Motor neuron (in vitro differentiated cells): ENCODE results near the gene TBXT. TPM values are rescaled to one million over a fixed set of nuclear protein-coding genes. Genes with fewer than 3 reads are reported as not detected.
"Not testable (repeated sequence)": the region's sequence is repeated elsewhere in the genome, so short reads cannot be mapped to it uniquely, and the experiment has no call there.

Experiments
- ATAC-seq, 8 experiments: fragments of 200-7000 bp; cut with Tn5 transposase; replicated peaks in 6 of 8; 2 replicates each; pipeline ENCODE4 v1.8.0; 2021; ENCODE audit warnings: mild to moderate bottlenecking in 8 of 8, moderate library complexity in 8 of 8
- H3K27ac ChIP-seq, 2 donors: fragments of 250-450 bp; sonication (Bioruptor Pico); 2 replicates each; pipeline ENCODE4 v1.9.0; 2021; ENCODE audit warnings: antibody characterized with exemption in 2 of 2, mild to moderate bottlenecking in 2 of 2, moderate library complexity in 1 of 2
- H3K4me1 ChIP-seq, 2 donors: fragments of 250-450 bp; sonication (Bioruptor Pico); replicated peaks in 1 of 2; 2 replicates each; pipeline ENCODE4 v1.6.1; 2021; ENCODE audit warnings: antibody characterized with exemption in 2 of 2, mild to moderate bottlenecking in 2 of 2, moderate library complexity in 1 of 2
- H3K4me3 ChIP-seq, 5 donors: fragments of 250-450 bp; sonication (Bioruptor Pico); 2 replicates each; pipeline ENCODE4 v1.9.0; 2021; ENCODE audit warnings: antibody characterized with exemption in 5 of 5, mild to moderate bottlenecking in 5 of 5, moderate library complexity in 4 of 5
- WGBS, 10 experiments: fragments of 450-650 bp; shearing (Covaris generic); methylation state at CpG; one replicate each; pipeline ENCODE4 v1.0.0; 2022; 5-methylcytosine and 5-hydroxymethylcytosine counted together
- in situ Hi-C, 9 experiments: fragments of 400-800 bp; cut with MboI; loops; one replicate each; pipeline ENCODE4 v1.15.0; 2021; ENCODE audit warnings: low sequenced_read_pairs in 9 of 9, low pct_unique_long_range_greater_than_20kb in 2 of 9; ENCODE audit not compliant: unreplicated experiment in 9 of 9
- total RNA-seq, 8 experiments: library from RNA; unstranded; fragments of 300-600 nt; gene quantifications; 2 replicates each; pipeline versions ENCODE4 v1.2.3 to v1.2.4, GENCODE V29; 2022

TBXT gene
- total RNA-seq, 8 experiments from 2014 or later, result 0.13 to 0.28 TPM; not detected in 6

DNA sequence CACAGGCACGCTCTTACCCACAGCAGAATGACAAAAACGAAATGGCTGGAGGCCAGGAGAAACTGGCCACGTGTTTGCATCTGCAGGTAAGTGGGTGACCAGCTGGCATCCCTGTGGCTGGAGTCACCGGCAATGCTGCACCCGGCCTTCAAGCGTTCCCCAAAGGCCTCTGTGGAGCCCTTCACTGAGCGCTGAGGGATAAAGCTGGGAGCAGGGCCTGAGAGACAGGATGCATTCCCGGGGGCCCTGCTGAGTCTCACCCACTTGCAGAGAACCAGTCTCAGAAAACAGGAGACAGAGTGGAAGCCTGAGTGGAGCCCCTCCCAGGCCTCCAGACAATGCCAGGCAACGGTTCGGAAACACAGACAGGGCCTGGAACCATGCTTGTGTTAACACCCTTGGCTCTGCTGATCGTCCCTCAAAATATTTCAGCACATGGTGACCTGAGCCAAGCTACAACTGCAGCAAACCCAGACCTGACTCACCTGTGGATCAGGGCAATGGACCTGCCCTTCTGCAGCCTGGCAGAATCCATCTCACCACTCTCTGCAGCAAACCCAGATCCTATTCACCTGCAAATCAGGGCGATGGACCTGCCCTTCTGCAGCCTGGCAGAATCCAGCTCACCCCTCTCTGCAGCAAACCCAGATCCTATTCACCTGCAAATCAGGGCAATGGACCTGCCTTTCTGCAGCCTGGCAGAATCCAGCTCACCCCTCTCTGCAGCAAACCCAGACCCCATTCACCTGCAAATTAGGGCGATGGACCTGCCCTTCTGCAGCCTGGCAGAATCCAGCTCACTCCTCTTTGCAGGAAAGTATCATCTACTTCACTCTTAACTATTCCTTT is 39.8 kb downstream of the TBXT start:
- no peak for ATAC-seq
- no peaks in the 10 kb centered on the region for H3K4me1 ChIP-seq
- in situ Hi-C loops, result no loop called here
- no peak overlapping the region for H3K27ac ChIP-seq
- H3K4me3 ChIP-seq, result no peak overlapping the region
- 0 to 80% (median 59%) methylated on average over 2 to 10 of the region's 13 CpGs for WGBS, 10 experiments

DNA sequence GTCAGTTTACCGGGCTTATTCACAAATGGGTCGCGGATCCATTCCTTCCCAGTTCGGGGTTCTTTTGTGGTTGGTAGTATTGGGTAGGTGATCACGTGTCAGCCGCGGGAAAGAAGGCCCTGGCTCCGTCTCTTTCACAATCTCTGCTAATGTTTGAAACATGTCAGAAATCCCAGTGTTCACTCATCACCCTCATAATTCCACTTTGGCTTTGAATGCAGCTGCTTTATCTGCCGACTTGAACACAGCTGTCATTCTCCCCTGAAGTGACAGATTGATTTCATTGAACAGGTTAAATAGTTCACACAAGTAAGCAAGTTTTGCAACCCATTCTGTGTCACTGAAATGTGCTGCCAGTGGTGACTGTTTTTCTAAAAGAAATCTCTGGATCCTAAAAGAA is 44.5 kb downstream of the TBXT start:
- H3K4me1 ChIP-seq, in situ Hi-C loops, H3K27ac ChIP-seq, H3K4me3 ChIP-seq, ATAC-seq: not testable (repeated sequence)
- WGBS, 10 experiments, result 20 to 97% (median 93%) methylated on average over 2 to 6 of the region's 9 CpGs; no CpG with 5 or more reads in 4 of the 10 experiments

DNA sequence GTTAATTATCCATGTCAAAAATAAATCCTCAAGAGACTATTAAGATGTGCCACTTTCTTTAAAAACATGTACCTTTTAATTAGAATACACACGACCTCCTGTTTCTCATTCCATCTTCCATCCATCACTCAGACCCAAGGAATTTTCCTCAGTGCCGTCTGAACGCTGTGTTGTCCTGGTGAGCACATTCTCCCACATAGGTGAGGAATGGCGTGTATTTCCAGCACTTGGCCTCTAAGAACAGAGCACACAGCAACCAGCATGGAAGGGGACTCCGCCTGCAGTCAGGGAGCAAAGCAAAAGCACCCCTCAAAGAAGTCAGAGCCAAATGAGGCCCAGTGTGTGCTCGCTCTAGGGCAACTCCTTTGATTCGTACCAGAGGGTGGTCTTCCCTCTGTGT is 45.9 kb downstream of the TBXT start:
- WGBS, 10 experiments, result 28 to 100% (median 54%) methylated on average over 2 to 7 of the region's 7 CpGs; no CpG with 5 or more reads in 2 of the 10 experiments
- Histone ChIP-seq H3K27ac (no peak overlapping the region), H3K4me1 (no peaks in the 10 kb centered on the region), H3K4me3 (no peak overlapping the region)
- in situ Hi-C loops, result no loop called here
- peak in 1 of 8 experiments; percentile 75 for ATAC-seq

DNA sequence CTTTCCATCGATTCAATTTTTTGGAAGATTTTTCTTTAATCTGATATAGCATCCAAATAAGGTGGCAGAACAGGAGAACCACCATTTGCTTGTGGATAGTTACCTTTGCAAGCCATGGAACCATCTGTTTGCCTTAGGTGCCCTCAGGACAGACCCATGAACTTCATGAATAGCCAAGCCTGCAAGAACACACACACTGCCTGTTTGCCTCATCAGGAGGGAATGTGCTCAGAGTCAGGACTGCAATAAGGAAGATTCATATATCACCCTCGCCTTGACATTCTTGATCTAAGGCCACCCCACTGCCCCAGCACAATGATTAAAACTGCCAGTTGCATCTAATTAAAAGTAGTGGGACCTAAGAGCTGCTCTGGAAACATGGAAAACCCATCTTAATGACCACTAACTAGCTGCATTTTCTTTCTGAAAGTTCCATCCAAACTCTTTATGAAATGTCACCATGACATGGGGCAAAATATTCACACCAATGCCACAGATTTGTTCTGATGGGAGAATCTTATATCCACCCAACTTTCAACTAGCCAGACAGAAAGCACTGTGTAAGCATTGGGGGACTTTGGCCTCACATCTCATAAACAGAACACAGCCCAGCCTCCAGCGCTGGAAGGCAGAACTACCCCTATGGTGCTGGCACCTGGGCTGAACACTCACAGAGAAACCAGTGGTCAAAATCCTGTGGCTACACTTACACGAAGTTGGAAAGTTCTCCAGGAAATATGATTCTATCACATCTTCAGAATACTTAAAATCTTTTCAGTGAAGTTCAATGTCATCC is 48.3 kb downstream of the TBXT start:
- Histone ChIP-seq H3K4me3 (no peak overlapping the region), H3K4me1 (no peaks in the 10 kb centered on the region), H3K27ac (no peak overlapping the region)
- WGBS, 10 experiments, result 0 to 100% (median 60%) methylated on average over 1 to 3 of the region's 4 CpGs; no CpG with 5 or more reads in 1 of the 10 experiments
- in situ Hi-C loops, result no loop called here
- ATAC-seq, result peak in 2 of 8 experiments; percentile 33 to 44

DNA sequence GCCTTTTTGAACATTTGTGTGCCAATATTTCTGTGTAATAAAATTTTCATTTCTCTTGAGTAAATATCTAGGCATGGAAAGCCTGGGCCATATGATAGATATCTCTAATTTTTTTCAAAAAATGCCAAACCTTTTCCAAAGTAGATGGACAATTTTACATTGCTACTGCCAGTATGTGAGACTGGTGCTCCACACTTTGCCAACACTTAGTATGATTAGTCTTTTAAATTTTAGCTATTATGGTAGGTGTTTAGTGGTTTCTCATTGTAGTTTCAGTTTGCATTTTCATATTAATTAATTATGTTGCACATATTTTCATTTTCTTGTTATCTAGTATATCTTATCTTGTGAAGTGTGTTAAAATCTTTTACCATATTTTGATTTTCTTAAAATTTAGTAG is 52.0 kb downstream of the TBXT start:
- ATAC-seq, result no peak
- H3K4me1 ChIP-seq, result no peaks in the 10 kb centered on the region
- H3K4me3 ChIP-seq, result no peak overlapping the region
- no peak overlapping the region for H3K27ac ChIP-seq
- in situ Hi-C loops, result no loop called here

DNA sequence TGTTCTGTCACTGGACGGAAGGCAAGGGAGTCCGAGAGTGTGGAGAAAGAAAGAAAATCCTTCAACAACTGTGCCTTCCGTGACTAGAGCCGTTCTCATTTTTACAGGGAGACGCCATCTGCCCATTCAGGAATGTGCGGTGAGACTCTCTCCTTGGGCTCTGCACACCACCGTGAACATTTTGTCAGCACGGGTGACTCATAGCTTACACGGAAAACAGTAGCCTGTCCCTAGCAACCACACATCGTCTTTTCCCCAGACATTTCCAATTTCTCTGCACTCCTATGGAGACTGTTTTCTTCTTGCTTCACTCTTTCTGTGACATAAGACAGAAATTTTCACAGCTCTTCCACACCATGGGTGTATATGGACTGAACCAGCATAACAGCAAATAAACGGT is 55.1 kb downstream of the TBXT start:
- Histone ChIP-seq H3K4me3 (no peak overlapping the region), H3K27ac (no peak overlapping the region), H3K4me1 (no peaks in the 10 kb centered on the region)
- ATAC-seq, result peak; percentile 69 to 100 (median 88)
- WGBS, 10 experiments, result 4 to 100% (median 79%) methylated on average over 1 to 6 of the region's 11 CpGs; no CpG with 5 or more reads in 1 of the 10 experiments
- in situ Hi-C loops, result no loop called here

DNA sequence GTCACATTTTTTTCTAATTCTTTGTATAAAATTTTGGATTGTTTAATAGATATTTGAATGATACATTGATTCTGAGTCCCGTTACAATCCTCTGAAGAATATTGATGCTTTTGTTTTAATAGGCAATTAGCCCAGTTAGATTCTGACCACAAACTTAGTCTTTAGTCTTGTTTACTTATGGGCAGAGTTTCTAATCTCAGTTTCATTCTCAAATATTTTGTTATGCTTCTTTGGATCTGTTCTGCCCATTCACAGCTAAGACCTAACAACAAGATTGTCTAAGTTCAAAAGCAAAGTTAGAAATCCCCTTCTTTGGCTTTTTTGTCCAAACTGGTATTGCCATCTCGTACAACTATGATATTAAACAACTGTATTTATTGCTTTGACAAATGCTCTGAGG is 58.0 kb downstream of the TBXT start:
- in situ Hi-C loops, result loop anchor here in 6 of 9 experiments (10.0 kb wide), 1 partner anchor 225 kb away; no protein-coding TSS in a partner anchor
- no peak overlapping the region for H3K27ac ChIP-seq
- ATAC-seq, result no peak
- no peaks in the 10 kb centered on the region for H3K4me1 ChIP-seq
- 15 to 100% (median 57%) methylated on average over 1 to 2 of the region's 2 CpGs for WGBS, 10 experiments
- H3K4me3 ChIP-seq, result no peak overlapping the region

Other genes with a start within 250 kb of the TBXT start
- gene PRR18, start 140.5 kb upstream of the TBXT start, total RNA-seq, result under 1 TPM in 5 of 8 experiments, not detected in 3; 0.14 to 0.64 (median 0.38) TPM
- gene SFT2D1, start 174.7 kb upstream of the TBXT start, total RNA-seq, result 10 to 100 TPM; 21.4 to 53.5 (median 29.1) TPM
- 10 to 100 TPM; 39.0 to 91.6 (median 54.1) TPM for gene MPC1, start 215.1 kb upstream of the TBXT start, total RNA-seq